ENCODE measurements around the gene FAM131C. TPM values are rescaled to one million over a fixed set of nuclear protein-coding genes. Genes with fewer than 3 reads are reported as not detected.
"Not testable (repeated sequence)": the region's sequence is repeated elsewhere in the genome, so short reads cannot be mapped to it uniquely, and the experiment has no call there.

FAM131C gene
- total RNA-seq, 2 donors from 2014 or later, result 0.66 to 2.5 TPM

GRCh38 chr1:16031551-16031950 lies 41.9 kb downstream of the FAM131C start:
- 95 to 96% methylated on average over 5 to 8 of the region's 8 CpGs for WGBS, 2 experiments (ENCODE audit: insufficient coverage in 1 of 2, insufficient read length in 1 of 2)
- DNase-seq, result no peak
- Histone ChIP-seq H3K36me3 (ENCODE audit: control insufficient read depth, insufficient read depth, low read length) (no peaks in the 10 kb centered on the region), H3K9ac (ENCODE audit: extremely low read depth, low read length, poor library complexity, severe bottlenecking) (no peak overlapping the region), H3K9me3 (ENCODE audit: control insufficient read depth, low read length) (no peaks in the 10 kb centered on the region), H3K27me3 (ENCODE audit: control insufficient read depth, insufficient read depth, low read length, poor library complexity, severe bottlenecking) (no peaks in the 10 kb centered on the region), H3K4me3 (ENCODE audit: low read length) (no peak overlapping the region), H3K4me1 (ENCODE audit: control insufficient read depth, insufficient read depth, low read length) (no peaks in the 10 kb centered on the region), H3K27ac (ENCODE audit: low read depth, low read length) (no peak overlapping the region)
- Mint-ChIP-seq H3K9me3 (no peaks in the 10 kb centered on the region), H3K4me3 (no peak overlapping the region), H3K36me3 (ENCODE audit: low read depth) (no peaks in the 10 kb centered on the region), H3K4me1 (peaks cover 9% of the 10 kb centered on the region), H3K27ac (no peak overlapping the region), H3K27me3 (ENCODE audit: insufficient read depth) (peaks cover 6% of the 10 kb centered on the region)
- no peak for TF ChIP-seq CTCF (conservative IDR thresholded peaks at IDR 0.05)

GRCh38 chr1:16029288-16029687 lies 44.2 kb downstream of the FAM131C start:
- no peak overlapping the region for H3K27ac Mint-ChIP-seq

GRCh38 chr1:16029003-16029268 lies 44.5 kb downstream of the FAM131C start:
- not testable (repeated sequence) for H3K4me3 ChIP-seq (ENCODE audit: low read length); H3K27me3 ChIP-seq (ENCODE audit: control insufficient read depth, insufficient read depth, low read length, poor library complexity, severe bottlenecking)
- H3K27me3 Mint-ChIP-seq (ENCODE audit: insufficient read depth), result peaks cover 24% of the 10 kb centered on the region

More at GRCh38 chr1:16029288-16029687, 44.2 kb downstream of the FAM131C start:
- no peak for DNase-seq
- WGBS, 2 experiments (ENCODE audit: insufficient coverage in 1 of 2, insufficient read length in 1 of 2), result 94% methylated on average over 1 of the region's 1 CpG; no CpG with 5 or more reads in 1 of the 2 experiments
- TF ChIP-seq CTCF (conservative IDR thresholded peaks at IDR 0.05), result no peak
- Histone ChIP-seq H3K36me3 (ENCODE audit: control insufficient read depth, insufficient read depth, low read length) (no peaks in the 10 kb centered on the region), H3K27ac (ENCODE audit: low read depth, low read length) (no peak overlapping the region), H3K9me3 (ENCODE audit: control insufficient read depth, low read length) (no peaks in the 10 kb centered on the region), H3K27me3 (ENCODE audit: control insufficient read depth, insufficient read depth, low read length, poor library complexity, severe bottlenecking) (no peaks in the 10 kb centered on the region), H3K4me3 (ENCODE audit: low read length) (no peak overlapping the region), H3K9ac (ENCODE audit: extremely low read depth, low read length, poor library complexity, severe bottlenecking) (no peak overlapping the region), H3K4me1 (ENCODE audit: control insufficient read depth, insufficient read depth, low read length) (no peaks in the 10 kb centered on the region)
- Mint-ChIP-seq H3K4me3 (no peak overlapping the region), H3K36me3 (ENCODE audit: low read depth) (no peaks in the 10 kb centered on the region), H3K9me3 (no peaks in the 10 kb centered on the region), H3K4me1 (peaks cover 9% of the 10 kb centered on the region), H3K27me3 (ENCODE audit: insufficient read depth) (peaks cover 20% of the 10 kb centered on the region)

More at GRCh38 chr1:16029003-16029268, 44.5 kb downstream of the FAM131C start:
- H3K27ac ChIP-seq (ENCODE audit: low read depth, low read length); H3K4me1 ChIP-seq (ENCODE audit: control insufficient read depth, insufficient read depth, low read length); H3K9me3 ChIP-seq (ENCODE audit: control insufficient read depth, low read length); H3K9me3 Mint-ChIP-seq; H3K27ac Mint-ChIP-seq; DNase-seq; H3K36me3 Mint-ChIP-seq (ENCODE audit: low read depth); H3K36me3 ChIP-seq (ENCODE audit: control insufficient read depth, insufficient read depth, low read length); H3K4me3 Mint-ChIP-seq; H3K4me1 Mint-ChIP-seq; H3K9ac ChIP-seq (ENCODE audit: extremely low read depth, low read length, poor library complexity, severe bottlenecking): not testable (repeated sequence)
- WGBS, 2 experiments (ENCODE audit: insufficient coverage in 1 of 2, insufficient read length in 1 of 2), result 90% methylated on average over 13 of the region's 13 CpGs; no CpG with 5 or more reads in 1 of the 2 experiments
